ENCODE data around the gene TXNDC16.

- TF ChIP-seq FOXA1 (IDR thresholded peaks at IDR 0.05) (no peak), SP1 (IDR thresholded peaks at IDR 0.05) (no peak), L3MBTL2 (conservative IDR thresholded peaks at IDR 0.05) (no peak), FOXK2 (IDR thresholded peaks at IDR 0.05) (no peak), TARDBP (IDR thresholded peaks at IDR 0.05) (no peak), SUZ12 (IDR thresholded peaks at IDR 0.05) (no peak)
Measured at GRCh38 chr14:52399104-52399503, 153.2 kb downstream of the TXNDC16 start.
